Type B pancreatic cell (in vitro differentiated cells): Measurements from ENCODE around the gene RPL22. TPM values are rescaled to one million over a fixed set of nuclear protein-coding genes. Genes with fewer than 3 reads are reported as not detected.

ENCODE experiments used
- DNase-seq: peaks from one replicate; pipeline ENCODE4 v3.0.0; 2021; ENCODE audit warnings: mixed read lengths; ENCODE audit not compliant: unreplicated experiment; ENCODE audit errors: extremely low spot score
- H3K27ac Mint-ChIP-seq: 2 replicates; pipeline ENCODE4 v1.8.0; 2021; ENCODE audit warnings: mild to moderate bottlenecking, mixed read lengths
- H3K27me3 Mint-ChIP-seq: 2 replicates; pipeline ENCODE4 v1.8.0; 2021; ENCODE audit warnings: mixed read lengths
- H3K36me3 Mint-ChIP-seq: 2 replicates; pipeline ENCODE4 v1.8.0; 2021; ENCODE audit warnings: mixed read lengths
- H3K4me1 Mint-ChIP-seq: one replicate; pipeline ENCODE4 v1.8.0; 2021; ENCODE audit warnings: mixed read lengths; ENCODE audit not compliant: unreplicated experiment
- H3K4me3 Mint-ChIP-seq: 2 replicates; pipeline ENCODE4 v1.8.0; 2021; ENCODE audit warnings: mild to moderate bottlenecking, mixed read lengths
- H3K9me3 Mint-ChIP-seq: 2 replicates; pipeline ENCODE4 v1.8.0; 2021; ENCODE audit warnings: mixed read lengths
- CTCF ChIP-seq: fragments of 200-600 bp; sonication (generic); conservative IDR thresholded peaks from 2 replicates; pipeline ENCODE4 v1.5.0; 2021; ENCODE audit warnings: antibody characterized with exemption, mild to moderate bottlenecking
- total RNA-seq: library from RNA; stranded (reverse); gene quantifications from 2 replicates; pipeline ENCODE4 v1.2.1, GENCODE V29; 2021; ENCODE audit warnings: low replicate concordance

RPL22 gene
- total RNA-seq, 1 donor from 2014 or later: 499 TPM

GRCh38 chr1:6212193-6212959, 13.0 kb upstream of the RPL22 start:
- Mint-ChIP-seq H3K36me3 (peaks cover 18% of the 10 kb centered on the region), H3K9me3 (no peaks in the 10 kb centered on the region), H3K4me1 (no peaks in the 10 kb centered on the region), H3K27ac (no peak overlapping the region), H3K27me3 (no peaks in the 10 kb centered on the region), H3K4me3 (no peak overlapping the region)
- DNase-seq: no peak
- no peak for TF ChIP-seq CTCF

GRCh38 chr1:6211731-6212130, 12.3 kb upstream of the RPL22 start:
- H3K27me3 Mint-ChIP-seq: peaks cover 3% of the 10 kb centered on the region
- H3K36me3 Mint-ChIP-seq: peaks cover 14% of the 10 kb centered on the region
- no peak overlapping the region for H3K4me3 Mint-ChIP-seq
- DNase-seq: no peak
- no peaks in the 10 kb centered on the region for H3K4me1 Mint-ChIP-seq
- H3K9me3 Mint-ChIP-seq: no peaks in the 10 kb centered on the region
- H3K27ac Mint-ChIP-seq: no peak overlapping the region
- no peak for TF ChIP-seq CTCF

GRCh38 chr1:6210591-6211355, 11.4 kb upstream of the RPL22 start:
- Mint-ChIP-seq H3K27ac (no peak overlapping the region), H3K9me3 (no peaks in the 10 kb centered on the region), H3K4me1 (no peaks in the 10 kb centered on the region), H3K36me3 (peaks cover 13% of the 10 kb centered on the region), H3K27me3 (peaks cover 3% of the 10 kb centered on the region), H3K4me3 (no peak overlapping the region)
- TF ChIP-seq CTCF: no peak
- no peak for DNase-seq

- Mint-ChIP-seq H3K36me3 (peaks cover 8% of the 10 kb centered on the region), H3K27me3 (peaks cover 3% of the 10 kb centered on the region), H3K27ac (no peak overlapping the region), H3K9me3 (no peaks in the 10 kb centered on the region), H3K4me3 (peak overlapping the region; percentile 65), H3K4me1 (no peaks in the 10 kb centered on the region)
- peak; percentile 44 for TF ChIP-seq CTCF
- no peak for DNase-seq
Observed at GRCh38 chr1:6209661-6210580, 10.5 kb upstream of the RPL22 start.
